IPS-NIHi7 (cell line): ENCODE data around the gene CTNND2.
"Not testable (repeated sequence)": the region's sequence is repeated elsewhere in the genome, so short reads cannot be mapped to it uniquely, and the experiment has no call there.

Source experiments
- DNase-seq: peaks from one replicate; pipeline ENCODE4 v3.0.0; 2012; ENCODE audit warnings: mixed read lengths; ENCODE audit errors: extremely low spot score

CTNND2 gene

GRCh38 chr5:11104651-11105112 is 799.6 kb downstream of the CTNND2 start:
- DNase-seq: no peak

- DNase-seq: no peak
These were observed 800.0 kb downstream of the CTNND2 start for GRCh38 chr5:11104210-11104609.

GRCh38 chr5:11084111-11084510 is 820.1 kb downstream of the CTNND2 start:
- DNase-seq: no peak

- DNase-seq: no peak
These were observed 821.8 kb downstream of the CTNND2 start for GRCh38 chr5:11082404-11082945.

- no peak for DNase-seq
These were observed 827.2 kb downstream of the CTNND2 start for GRCh38 chr5:11076945-11077613.

GRCh38 chr5:11075035-11075805 is 829.0 kb downstream of the CTNND2 start:
- peak; percentile 62 for DNase-seq

GRCh38 chr5:11072568-11072967 is 831.7 kb downstream of the CTNND2 start:
- DNase-seq: no peak

- DNase-seq: no peak
These were observed 832.2 kb downstream of the CTNND2 start for GRCh38 chr5:11072076-11072475.

- DNase-seq: no peak
These were observed 835.2 kb downstream of the CTNND2 start for GRCh38 chr5:11069041-11069440.

- DNase-seq: not testable (repeated sequence)
These were observed 838.5 kb downstream of the CTNND2 start for GRCh38 chr5:11065723-11066122.

- DNase-seq: no peak
These were observed 839.3 kb downstream of the CTNND2 start for GRCh38 chr5:11064763-11065450.

GRCh38 chr5:11062397-11062796 is 841.8 kb downstream of the CTNND2 start:
- DNase-seq: peak; percentile 16

- no peak for DNase-seq
These were observed 847.7 kb downstream of the CTNND2 start for GRCh38 chr5:11056560-11056959.

- DNase-seq: no peak
These were observed 850.2 kb downstream of the CTNND2 start for GRCh38 chr5:11054014-11054413.

- DNase-seq: no peak
These were observed 851.4 kb downstream of the CTNND2 start for GRCh38 chr5:11052871-11053270.

- no peak for DNase-seq
These were observed 853.5 kb downstream of the CTNND2 start for GRCh38 chr5:11050596-11051304.

- DNase-seq: peak; percentile 24
These were observed 855.5 kb downstream of the CTNND2 start for GRCh38 chr5:11048760-11049159.

- DNase-seq: no peak
These were observed 856.6 kb downstream of the CTNND2 start for GRCh38 chr5:11047625-11048024.

- no peak for DNase-seq
These were observed 857.2 kb downstream of the CTNND2 start for GRCh38 chr5:11047030-11047429.

- DNase-seq: peak; percentile 64
These were observed 858.1 kb downstream of the CTNND2 start for GRCh38 chr5:11046160-11046559.

GRCh38 chr5:11045411-11045810 is 858.8 kb downstream of the CTNND2 start:
- no peak for DNase-seq

- no peak for DNase-seq
These were observed 859.7 kb downstream of the CTNND2 start for GRCh38 chr5:11044581-11044980.
